GM23338 (cell line): ENCODE measurements around the gene NPM3.

Experiments
- CREB1 ChIP-seq: fragments of 250-450 bp; sonication (Bioruptor Pico); IDR thresholded peaks from 2 replicates; pipeline ENCODE4 v1.5.0; 2020; ENCODE audit warnings: low read depth, mild to moderate bottlenecking, moderate library complexity
- EZH2 ChIP-seq: fragments of 200-600 bp; sonication (generic); IDR thresholded peaks from one replicate; pipeline ENCODE4 v1.8.0; 2017; ENCODE audit warnings: antibody characterized with exemption, mild to moderate bottlenecking, low read depth; ENCODE audit not compliant: unreplicated experiment
- EZH2phosphoT487 ChIP-seq: fragments of 200-600 bp; sonication (generic); IDR thresholded peaks from one replicate; pipeline ENCODE4 v1.8.1; 2018; ENCODE audit warnings: antibody characterized with exemption; ENCODE audit not compliant: unreplicated experiment
- JUNB ChIP-seq: IDR thresholded peaks from one replicate; pipeline ENCODE4 v1.6.1; 2016; ENCODE audit warnings: antibody characterized with exemption; ENCODE audit not compliant: unreplicated experiment
- TF ChIP-seq, protein P1 (sequence below), 2 experiments: fragments of 200-600 bp in 1 of 2; sonication (generic) in 1 of 2; conservative IDR thresholded peaks; 2 replicates each; pipeline versions ENCODE4 v1.5.1 to v1.6.1; 2016 to 2017; ENCODE audit warnings: antibody characterized with exemption in 2 of 2, low read depth in 2 of 2, mild to moderate bottlenecking in 2 of 2, moderate library complexity in 1 of 2
- TF ChIP-seq, protein P2 (sequence below): IDR thresholded peaks from one replicate; pipeline ENCODE4 v1.6.1; 2018; ENCODE audit warnings: antibody characterized with exemption; ENCODE audit not compliant: unreplicated experiment

DNA sequence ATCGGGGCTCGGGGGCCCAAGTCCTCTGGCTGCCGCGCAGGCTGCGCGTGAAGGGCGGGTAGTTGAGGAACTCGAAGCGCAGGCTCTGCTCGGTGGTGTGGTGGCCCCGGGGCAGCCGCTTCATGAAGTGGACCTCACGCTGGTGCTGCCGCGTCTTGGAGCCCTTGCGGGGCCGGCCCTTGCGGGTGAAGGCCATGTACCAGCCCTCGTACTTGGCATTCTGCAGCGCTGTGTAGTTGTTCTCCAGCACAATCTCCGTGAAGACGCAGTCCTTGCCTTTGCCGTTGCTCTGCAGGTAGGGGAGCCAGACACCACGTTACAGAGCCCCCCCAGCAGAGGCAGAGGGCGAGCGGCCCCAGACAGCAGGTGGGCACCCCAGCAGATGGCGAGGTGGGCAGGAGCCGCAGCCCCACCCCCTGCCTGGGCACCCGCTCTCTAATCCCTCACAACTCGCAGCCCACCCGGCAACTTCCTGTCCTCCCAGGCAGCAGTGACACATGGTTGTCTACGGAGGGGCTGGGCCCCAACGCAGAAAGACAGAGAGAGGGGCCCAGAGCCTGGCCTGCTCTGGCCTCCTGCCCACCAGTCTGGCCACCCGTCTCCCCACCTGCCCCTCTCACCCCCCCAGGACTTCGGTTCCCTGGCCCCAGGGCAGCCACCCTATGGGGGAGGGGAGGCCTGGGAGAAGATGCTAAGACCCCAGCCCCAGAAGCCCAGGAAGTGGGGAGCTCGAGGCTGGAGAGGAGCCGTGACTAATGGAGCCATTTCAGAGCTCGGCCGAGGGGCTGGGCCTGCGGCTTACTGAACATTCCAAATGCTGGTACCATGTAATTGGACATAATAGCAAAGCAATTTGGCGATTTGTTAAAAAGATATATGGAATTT, 12.7 kb downstream of the NPM3 start:
- TF ChIP-seq JUNB (no peak), EZH2 (no peak), CREB1 (CRISPR knock-in tag) (no peak), EZH2phosphoT487 (no peak)
- TF ChIP-seq, protein P1, sequence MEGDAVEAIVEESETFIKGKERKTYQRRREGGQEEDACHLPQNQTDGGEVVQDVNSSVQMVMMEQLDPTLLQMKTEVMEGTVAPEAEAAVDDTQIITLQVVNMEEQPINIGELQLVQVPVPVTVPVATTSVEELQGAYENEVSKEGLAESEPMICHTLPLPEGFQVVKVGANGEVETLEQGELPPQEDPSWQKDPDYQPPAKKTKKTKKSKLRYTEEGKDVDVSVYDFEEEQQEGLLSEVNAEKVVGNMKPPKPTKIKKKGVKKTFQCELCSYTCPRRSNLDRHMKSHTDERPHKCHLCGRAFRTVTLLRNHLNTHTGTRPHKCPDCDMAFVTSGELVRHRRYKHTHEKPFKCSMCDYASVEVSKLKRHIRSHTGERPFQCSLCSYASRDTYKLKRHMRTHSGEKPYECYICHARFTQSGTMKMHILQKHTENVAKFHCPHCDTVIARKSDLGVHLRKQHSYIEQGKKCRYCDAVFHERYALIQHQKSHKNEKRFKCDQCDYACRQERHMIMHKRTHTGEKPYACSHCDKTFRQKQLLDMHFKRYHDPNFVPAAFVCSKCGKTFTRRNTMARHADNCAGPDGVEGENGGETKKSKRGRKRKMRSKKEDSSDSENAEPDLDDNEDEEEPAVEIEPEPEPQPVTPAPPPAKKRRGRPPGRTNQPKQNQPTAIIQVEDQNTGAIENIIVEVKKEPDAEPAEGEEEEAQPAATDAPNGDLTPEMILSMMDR (conservative IDR thresholded peaks at IDR 0.05; ENCODE audit: low read depth in 2 of 2) = no peak
- TF ChIP-seq, protein P2, sequence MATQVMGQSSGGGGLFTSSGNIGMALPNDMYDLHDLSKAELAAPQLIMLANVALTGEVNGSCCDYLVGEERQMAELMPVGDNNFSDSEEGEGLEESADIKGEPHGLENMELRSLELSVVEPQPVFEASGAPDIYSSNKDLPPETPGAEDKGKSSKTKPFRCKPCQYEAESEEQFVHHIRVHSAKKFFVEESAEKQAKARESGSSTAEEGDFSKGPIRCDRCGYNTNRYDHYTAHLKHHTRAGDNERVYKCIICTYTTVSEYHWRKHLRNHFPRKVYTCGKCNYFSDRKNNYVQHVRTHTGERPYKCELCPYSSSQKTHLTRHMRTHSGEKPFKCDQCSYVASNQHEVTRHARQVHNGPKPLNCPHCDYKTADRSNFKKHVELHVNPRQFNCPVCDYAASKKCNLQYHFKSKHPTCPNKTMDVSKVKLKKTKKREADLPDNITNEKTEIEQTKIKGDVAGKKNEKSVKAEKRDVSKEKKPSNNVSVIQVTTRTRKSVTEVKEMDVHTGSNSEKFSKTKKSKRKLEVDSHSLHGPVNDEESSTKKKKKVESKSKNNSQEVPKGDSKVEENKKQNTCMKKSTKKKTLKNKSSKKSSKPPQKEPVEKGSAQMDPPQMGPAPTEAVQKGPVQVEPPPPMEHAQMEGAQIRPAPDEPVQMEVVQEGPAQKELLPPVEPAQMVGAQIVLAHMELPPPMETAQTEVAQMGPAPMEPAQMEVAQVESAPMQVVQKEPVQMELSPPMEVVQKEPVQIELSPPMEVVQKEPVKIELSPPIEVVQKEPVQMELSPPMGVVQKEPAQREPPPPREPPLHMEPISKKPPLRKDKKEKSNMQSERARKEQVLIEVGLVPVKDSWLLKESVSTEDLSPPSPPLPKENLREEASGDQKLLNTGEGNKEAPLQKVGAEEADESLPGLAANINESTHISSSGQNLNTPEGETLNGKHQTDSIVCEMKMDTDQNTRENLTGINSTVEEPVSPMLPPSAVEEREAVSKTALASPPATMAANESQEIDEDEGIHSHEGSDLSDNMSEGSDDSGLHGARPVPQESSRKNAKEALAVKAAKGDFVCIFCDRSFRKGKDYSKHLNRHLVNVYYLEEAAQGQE = no peak
